HepG2 (cell line): ENCODE data around the gene NMU.

ENCODE experiments used
- SAFB2 ChIP-seq: sonication (generic); formaldehyde crosslinking; IDR thresholded peaks from 2 replicates; pipeline ENCODE4 v1.5.1; 2020; ENCODE audit warnings: missing genetic modification reagents, low read depth, mild to moderate bottlenecking, borderline replicate concordance
- SRF ChIP-seq: IDR thresholded peaks from 2 replicates; pipeline ENCODE4 v1.6.1; 2011; ENCODE audit warnings: mild to moderate bottlenecking, low read depth, low read length, moderate library complexity
- ZFP82 ChIP-seq: sonication (generic); formaldehyde crosslinking; IDR thresholded peaks from 2 replicates; pipeline ENCODE4 v1.5.1; 2020; ENCODE audit warnings: mild to moderate bottlenecking, missing genetic modification reagents, borderline replicate concordance
- ZNF614 ChIP-seq: IDR thresholded peaks from 2 replicates; pipeline ENCODE4 v1.6.1; 2018; ENCODE audit warnings: missing biosample characterization, missing genetic modification reagents, inconsistent platforms, borderline replicate concordance
- TF ChIP-seq, protein P1 (sequence below): conservative IDR thresholded peaks from 2 replicates; pipeline ENCODE4 v1.6.1; 2018; ENCODE audit warnings: missing genetic modification reagents

DNA sequence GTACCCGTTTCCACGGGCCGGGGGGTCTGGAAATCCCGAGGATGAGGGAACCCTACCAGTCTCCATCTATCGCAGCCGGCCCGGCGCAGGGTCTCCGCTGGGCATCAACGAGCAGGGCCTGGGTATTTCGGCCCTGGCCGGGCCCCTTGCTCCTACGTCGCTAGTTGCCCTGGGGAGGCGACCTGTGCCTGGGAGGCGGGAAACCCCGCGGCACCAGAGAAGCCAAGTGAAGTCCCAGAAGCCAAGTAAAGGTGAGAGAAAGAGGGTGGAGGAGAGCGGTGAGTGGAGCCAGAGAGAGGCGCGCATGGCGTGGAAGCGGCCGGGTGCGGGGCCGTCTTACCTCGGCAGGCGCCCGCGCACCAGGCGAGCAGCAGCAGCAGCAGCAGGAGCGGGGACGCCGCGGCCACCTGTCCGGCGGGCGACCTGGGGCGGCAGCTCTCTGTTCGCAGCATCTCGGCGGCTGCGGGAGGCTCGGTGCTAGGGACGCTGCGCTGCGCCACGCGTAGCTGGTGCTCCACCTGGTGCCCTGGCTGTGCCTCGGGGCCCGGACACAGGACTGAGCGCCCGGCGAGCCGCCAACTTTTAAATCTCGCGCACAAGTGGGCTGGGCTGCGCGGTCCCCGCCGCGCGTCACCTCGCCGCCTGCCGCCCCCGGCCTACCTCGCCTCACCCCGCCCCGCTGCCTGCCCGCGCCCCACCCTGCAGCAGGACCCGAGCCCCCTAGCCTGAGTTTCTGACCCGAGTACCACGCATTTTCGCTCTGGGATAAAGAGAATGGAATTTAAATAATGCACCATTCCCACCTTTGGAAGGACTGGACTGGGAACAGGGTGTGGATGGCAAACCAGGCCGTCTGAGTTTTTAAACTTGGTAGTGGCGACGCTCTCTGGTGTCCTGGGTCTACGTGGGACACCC is at the start of gene NMU:
- no peak for TF ChIP-seq SAFB2 (CRISPR knock-in tag)
- TF ChIP-seq, protein P1, sequence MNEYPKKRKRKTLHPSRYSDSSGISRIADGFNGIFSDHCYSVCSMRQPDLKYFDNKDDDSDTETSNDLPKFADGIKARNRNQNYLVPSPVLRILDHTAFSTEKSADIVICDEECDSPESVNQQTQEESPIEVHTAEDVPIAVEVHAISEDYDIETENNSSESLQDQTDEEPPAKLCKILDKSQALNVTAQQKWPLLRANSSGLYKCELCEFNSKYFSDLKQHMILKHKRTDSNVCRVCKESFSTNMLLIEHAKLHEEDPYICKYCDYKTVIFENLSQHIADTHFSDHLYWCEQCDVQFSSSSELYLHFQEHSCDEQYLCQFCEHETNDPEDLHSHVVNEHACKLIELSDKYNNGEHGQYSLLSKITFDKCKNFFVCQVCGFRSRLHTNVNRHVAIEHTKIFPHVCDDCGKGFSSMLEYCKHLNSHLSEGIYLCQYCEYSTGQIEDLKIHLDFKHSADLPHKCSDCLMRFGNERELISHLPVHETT (CRISPR knock-in tag), result no peak
- TF ChIP-seq ZFP82, result no peak
- no peak for TF ChIP-seq SRF
- TF ChIP-seq ZNF614, result no peak
